K562 (cell line): ENCODE measurements around the gene GRAMD4. TPM values are rescaled to one million over a fixed set of nuclear protein-coding genes. Genes with fewer than 3 reads are reported as not detected.

Experiments
- ASH1L ChIP-seq: fragments of 450-650 bp; IDR thresholded peaks from 2 replicates; pipeline ENCODE4 v1.6.1; 2018; ENCODE audit warnings: borderline replicate concordance, mild to moderate bottlenecking, low read depth; ENCODE audit not compliant: partially characterized antibody
- CBX2 ChIP-seq: fragments of 200-600 bp; sonication (generic); IDR thresholded peaks from one replicate; pipeline ENCODE4 v1.6.1; 2012; ENCODE audit warnings: mild to moderate bottlenecking, low read length, inconsistent platforms; ENCODE audit not compliant: insufficient read depth, poor library complexity, severe bottlenecking
- ELF1 ChIP-seq: fragments of 200-800 bp; sonication (Bioruptor generic); IDR thresholded peaks from 2 replicates; pipeline ENCODE4 v1.6.1; 2016; ENCODE audit warnings: missing genetic modification characterization, missing compliant biosample characterization
- HMG20A ChIP-seq: fragments of 450-650 bp; formaldehyde crosslinking; conservative IDR thresholded peaks from 2 replicates; pipeline ENCODE4 v1.4.0; 2020; ENCODE audit warnings: mild to moderate bottlenecking, mixed read lengths
- KLF6 ChIP-seq: fragments of 250-450 bp; sonication (Bioruptor Pico); IDR thresholded peaks from 2 replicates; pipeline ENCODE4 v1.4.0; 2020; ENCODE audit warnings: mild to moderate bottlenecking, moderate library complexity, borderline replicate concordance
- MYC ChIP-seq, 2 experiments: fragments of 250-450 bp in 1 of 2; sonication (Bioruptor Pico) in 1 of 2; IDR thresholded peaks; 2 replicates each; pipeline versions ENCODE4 v1.5.1 to v1.6.1; 2012 to 2021; ENCODE audit warnings: low read depth in 2 of 2, borderline replicate concordance in 1 of 2, improper control_type of control experiment in 1 of 2, low read length in 1 of 2, mild to moderate bottlenecking in 1 of 2, moderate library complexity in 1 of 2
- NR4A1 ChIP-seq, 2 experiments: fragments of 250-450 bp in 1 of 2; fragments of 450-650 bp in 1 of 2; sonication (Bioruptor Pico) in 1 of 2; IDR thresholded peaks; 2 replicates each; pipeline versions ENCODE4 v1.4.0 to v1.6.1; 2016 to 2020; ENCODE audit warnings: mild to moderate bottlenecking in 2 of 2, missing compliant biosample characterization in 1 of 2, missing genetic modification characterization in 1 of 2, moderate library complexity in 1 of 2
- SMAD2 ChIP-seq: fragments of 150-350 bp; IDR thresholded peaks from 2 replicates; pipeline ENCODE4 v1.6.1; 2014; ENCODE audit warnings: low read depth, mild to moderate bottlenecking, low read length
- SMARCC2 ChIP-seq: fragments of 450-650 bp; IDR thresholded peaks from 2 replicates; pipeline ENCODE4 v1.6.1; 2017; ENCODE audit warnings: antibody characterized with exemption, moderate library complexity, mild to moderate bottlenecking, low read depth
- SREBF2 ChIP-seq: sonication (generic); formaldehyde crosslinking; IDR thresholded peaks from 2 replicates; pipeline ENCODE4 v1.4.0; 2020; ENCODE audit warnings: mild to moderate bottlenecking, missing genetic modification reagents
- TAL1 ChIP-seq: fragments of 450-650 bp; IDR thresholded peaks from 2 replicates; pipeline ENCODE4 v1.6.1; 2016; ENCODE audit warnings: mild to moderate bottlenecking
- TCFL5 ChIP-seq: fragments of 250-450 bp; sonication (Bioruptor Pico); conservative IDR thresholded peaks from 2 replicates; pipeline ENCODE4 v1.6.1; 2021; ENCODE audit warnings: mild to moderate bottlenecking, moderate library complexity, matching md5 sums
- ZNF408 ChIP-seq: fragments of 250-450 bp; sonication (Bioruptor Pico); IDR thresholded peaks from 2 replicates; pipeline ENCODE4 v1.4.0; 2020; ENCODE audit warnings: low read depth, mild to moderate bottlenecking, moderate library complexity
- ZNF57 ChIP-seq: fragments of 450-650 bp; formaldehyde crosslinking; IDR thresholded peaks from 2 replicates; pipeline ENCODE4 v1.4.0; 2020; ENCODE audit warnings: mild to moderate bottlenecking, moderate library complexity
- ZNF75A ChIP-seq: fragments of 450-650 bp; formaldehyde crosslinking; IDR thresholded peaks from 2 replicates; pipeline ENCODE4 v1.4.0; 2020; ENCODE audit warnings: mild to moderate bottlenecking
- ZNF77 ChIP-seq: fragments of 250-450 bp; sonication (Bioruptor Pico); IDR thresholded peaks from 2 replicates; pipeline ENCODE4 v1.5.0; 2020
- polyA plus RNA-seq, 8 experiments: library from polyadenylated mRNA; depleted of rRNA in 4 of 8; stranded (reverse) in 5 of 8; unstranded in 3 of 8; fragments of >200 nt; fragmentation: Nextera tagmentation in 2 of 8; fragmentation: Illumina TruSeq in 1 of 8; extraction: Ambion mirVana in 2 of 8; extraction: Trizol in 1 of 8; gene quantifications; 2 replicates each; pipeline versions ENCODE4 v1.2.1 to v1.2.3, GENCODE V29; 2011 to 2014; ENCODE audit warnings: inconsistent platforms in 1 of 8, missing spikeins in 1 of 8
- total RNA-seq, 7 experiments: library from RNA; depleted of rRNA in 6 of 7; stranded (reverse); fragments of >200 nt in 6 of 7; fragmentation: Illumina TruSeq in 2 of 7; extraction: Trizol in 2 of 7; gene quantifications; 2 replicates each; pipeline versions ENCODE4 v1.2.1 to v1.2.3, GENCODE V29; 2011 to 2021; ENCODE audit warnings: low replicate concordance in 1 of 7
- TF ChIP-seq, protein P1 (sequence below): fragments of 250-450 bp; sonication (Bioruptor Pico); IDR thresholded peaks from 2 replicates; pipeline ENCODE4 v1.5.0; 2021; ENCODE audit warnings: mild to moderate bottlenecking, moderate library complexity
- TF ChIP-seq, protein P2 (sequence below): fragments of 250-450 bp; sonication (Bioruptor Pico); IDR thresholded peaks from 2 replicates; pipeline ENCODE4 v1.4.0; 2020; ENCODE audit warnings: mild to moderate bottlenecking, moderate library complexity, borderline replicate concordance
- TF ChIP-seq, protein P3 (sequence below), 2 experiments: fragments of 150-350 bp in 1 of 2; IDR thresholded peaks; 2 replicates each; pipeline ENCODE4 v1.6.1; 2012 to 2016; ENCODE audit warnings: low read depth in 2 of 2, low read length in 2 of 2, mild to moderate bottlenecking in 1 of 2, moderate library complexity in 1 of 2

The GRAMD4 gene
- total and polyA plus RNA-seq, 9 of the 15 experiments (the other 6 are each of a cell fraction or from before 2014, with no cell fraction given) = 0.18 to 44.8 (median 18.6) TPM

DNA sequence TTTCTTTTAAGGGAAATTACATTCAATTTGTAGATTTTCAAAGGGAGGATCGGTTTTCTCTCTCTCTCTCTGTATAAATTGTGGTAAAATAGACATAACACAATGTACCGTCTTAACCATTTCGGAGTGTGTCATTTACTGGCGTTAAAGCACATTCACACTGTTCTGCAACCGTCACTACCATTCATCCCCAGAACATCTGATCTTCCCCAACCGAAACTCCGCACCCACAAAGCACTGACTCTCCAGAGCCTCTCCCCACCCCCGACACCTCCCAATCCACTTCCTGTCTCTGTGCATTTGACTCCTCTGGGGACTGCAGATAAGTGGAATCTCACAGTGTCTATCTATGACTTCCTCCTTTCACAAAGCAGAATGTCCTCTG is 15.9 kb upstream of the GRAMD4 start (continued):
- TF ChIP-seq, protein P1, sequence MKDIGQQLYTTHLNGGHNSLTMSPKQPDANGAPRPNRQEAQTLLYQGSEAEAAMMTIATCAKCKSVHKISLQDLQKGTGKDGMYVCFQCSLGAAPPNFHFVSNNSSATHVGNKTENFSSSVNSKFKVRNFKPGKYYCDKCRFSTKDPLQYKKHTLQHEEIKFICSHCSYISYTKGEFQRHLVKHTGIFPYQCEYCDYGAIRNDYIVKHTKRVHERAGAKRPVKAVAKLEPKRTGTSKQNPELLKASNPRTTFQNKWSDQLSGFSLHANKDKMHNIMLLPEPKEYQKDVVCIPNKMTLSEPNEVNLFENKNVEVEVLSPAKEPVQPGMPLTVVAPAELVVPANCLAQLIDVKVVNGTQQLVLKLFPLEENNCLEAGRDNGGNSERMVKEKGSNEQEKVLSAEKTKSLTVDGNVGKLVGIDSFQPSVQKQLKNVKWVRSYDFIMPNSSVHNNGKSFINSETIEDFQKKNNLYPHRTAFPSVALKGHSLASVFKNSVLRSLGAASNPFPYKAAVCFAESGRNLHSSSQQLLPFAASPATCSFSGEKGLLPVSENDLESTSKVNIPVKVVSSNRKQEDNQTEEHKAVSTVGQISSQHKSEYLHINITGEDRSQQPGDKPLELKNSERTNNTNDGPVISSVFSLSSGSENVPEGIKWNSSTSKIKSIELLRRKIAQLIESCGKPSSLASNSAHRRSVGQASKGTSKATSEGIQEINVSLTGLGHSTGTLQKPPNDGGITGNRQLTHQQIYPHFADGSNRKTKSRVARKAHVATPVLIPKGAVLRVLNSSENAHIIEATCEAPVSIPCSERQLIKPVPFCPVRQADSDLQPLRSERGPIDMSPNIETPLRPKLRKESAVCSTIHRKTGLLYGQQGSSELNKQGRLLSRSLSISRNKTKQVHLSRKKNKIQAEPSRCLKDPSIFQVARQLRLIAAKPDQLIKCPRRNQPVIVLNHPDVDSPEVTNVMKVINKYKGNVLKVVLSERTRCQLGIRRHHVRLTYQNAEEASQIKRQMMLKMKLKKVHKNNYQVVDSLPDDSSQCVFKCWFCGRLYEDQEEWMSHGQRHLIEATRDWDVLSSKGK (CRISPR knock-in tag) = no peak
- TF ChIP-seq, protein P2, sequence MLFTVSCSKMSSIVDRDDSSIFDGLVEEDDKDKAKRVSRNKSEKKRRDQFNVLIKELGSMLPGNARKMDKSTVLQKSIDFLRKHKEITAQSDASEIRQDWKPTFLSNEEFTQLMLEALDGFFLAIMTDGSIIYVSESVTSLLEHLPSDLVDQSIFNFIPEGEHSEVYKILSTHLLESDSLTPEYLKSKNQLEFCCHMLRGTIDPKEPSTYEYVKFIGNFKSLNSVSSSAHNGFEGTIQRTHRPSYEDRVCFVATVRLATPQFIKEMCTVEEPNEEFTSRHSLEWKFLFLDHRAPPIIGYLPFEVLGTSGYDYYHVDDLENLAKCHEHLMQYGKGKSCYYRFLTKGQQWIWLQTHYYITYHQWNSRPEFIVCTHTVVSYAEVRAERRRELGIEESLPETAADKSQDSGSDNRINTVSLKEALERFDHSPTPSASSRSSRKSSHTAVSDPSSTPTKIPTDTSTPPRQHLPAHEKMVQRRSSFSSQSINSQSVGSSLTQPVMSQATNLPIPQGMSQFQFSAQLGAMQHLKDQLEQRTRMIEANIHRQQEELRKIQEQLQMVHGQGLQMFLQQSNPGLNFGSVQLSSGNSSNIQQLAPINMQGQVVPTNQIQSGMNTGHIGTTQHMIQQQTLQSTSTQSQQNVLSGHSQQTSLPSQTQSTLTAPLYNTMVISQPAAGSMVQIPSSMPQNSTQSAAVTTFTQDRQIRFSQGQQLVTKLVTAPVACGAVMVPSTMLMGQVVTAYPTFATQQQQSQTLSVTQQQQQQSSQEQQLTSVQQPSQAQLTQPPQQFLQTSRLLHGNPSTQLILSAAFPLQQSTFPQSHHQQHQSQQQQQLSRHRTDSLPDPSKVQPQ (CRISPR knock-in tag) = no peak
- TF ChIP-seq NR4A1 (CRISPR knock-in tag; IDR thresholded peaks at IDR 0.05) (no peak), NR4A1 (tag; IDR thresholded peaks at IDR 0.05) (no peak), SREBF2 (no peak), HMG20A (no peak), ASH1L (no peak), ZNF77 (CRISPR knock-in tag) (no peak), ZNF57 (CRISPR knock-in tag) (no peak), SMARCC2 (peak; percentile 83), KLF6 (CRISPR knock-in tag) (peak; percentile 31; the same call in 1 of the 2 replicates), ELF1 (tag) (peak; percentile 79), ZNF75A (no peak), TCFL5 (CRISPR knock-in tag) (no peak), ZNF408 (no peak), MYC (IDR thresholded peaks at IDR 0.05; ENCODE audit: low read depth, low read length) (no peak; the same call in 1 of the 2 replicates), MYC (CRISPR knock-in tag; IDR thresholded peaks at IDR 0.05; ENCODE audit: borderline replicate concordance, low read depth) (no peak), TAL1 (peak; percentile 91), CBX2 (no peak), SMAD2 (no peak)
- TF ChIP-seq, protein P3, sequence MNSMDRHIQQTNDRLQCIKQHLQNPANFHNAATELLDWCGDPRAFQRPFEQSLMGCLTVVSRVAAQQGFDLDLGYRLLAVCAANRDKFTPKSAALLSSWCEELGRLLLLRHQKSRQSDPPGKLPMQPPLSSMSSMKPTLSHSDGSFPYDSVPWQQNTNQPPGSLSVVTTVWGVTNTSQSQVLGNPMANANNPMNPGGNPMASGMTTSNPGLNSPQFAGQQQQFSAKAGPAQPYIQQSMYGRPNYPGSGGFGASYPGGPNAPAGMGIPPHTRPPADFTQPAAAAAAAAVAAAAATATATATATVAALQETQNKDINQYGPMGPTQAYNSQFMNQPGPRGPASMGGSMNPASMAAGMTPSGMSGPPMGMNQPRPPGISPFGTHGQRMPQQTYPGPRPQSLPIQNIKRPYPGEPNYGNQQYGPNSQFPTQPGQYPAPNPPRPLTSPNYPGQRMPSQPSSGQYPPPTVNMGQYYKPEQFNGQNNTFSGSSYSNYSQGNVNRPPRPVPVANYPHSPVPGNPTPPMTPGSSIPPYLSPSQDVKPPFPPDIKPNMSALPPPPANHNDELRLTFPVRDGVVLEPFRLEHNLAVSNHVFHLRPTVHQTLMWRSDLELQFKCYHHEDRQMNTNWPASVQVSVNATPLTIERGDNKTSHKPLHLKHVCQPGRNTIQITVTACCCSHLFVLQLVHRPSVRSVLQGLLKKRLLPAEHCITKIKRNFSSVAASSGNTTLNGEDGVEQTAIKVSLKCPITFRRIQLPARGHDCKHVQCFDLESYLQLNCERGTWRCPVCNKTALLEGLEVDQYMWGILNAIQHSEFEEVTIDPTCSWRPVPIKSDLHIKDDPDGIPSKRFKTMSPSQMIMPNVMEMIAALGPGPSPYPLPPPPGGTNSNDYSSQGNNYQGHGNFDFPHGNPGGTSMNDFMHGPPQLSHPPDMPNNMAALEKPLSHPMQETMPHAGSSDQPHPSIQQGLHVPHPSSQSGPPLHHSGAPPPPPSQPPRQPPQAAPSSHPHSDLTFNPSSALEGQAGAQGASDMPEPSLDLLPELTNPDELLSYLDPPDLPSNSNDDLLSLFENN (IDR thresholded peaks at IDR 0.05; ENCODE audit: low read depth in 2 of 2, low read length in 2 of 2) = peak in 1 of 2 experiments; percentile 87; a peak in 2 of 4 replicates
